VCaP (cell line): ENCODE results near the gene NIPSNAP3A.
"Not testable (repeated sequence)": the region's sequence is repeated elsewhere in the genome, so short reads cannot be mapped to it uniquely, and the experiment has no call there.

Experiments
- H3K27ac ChIP-seq: fragments of 450-650 bp; 2 replicates; pipeline ENCODE4 v1.5.1; 2017
- TF ChIP-seq, protein P1 (sequence below): fragments of 450-650 bp; conservative IDR thresholded peaks from 2 replicates; pipeline ENCODE4 v1.5.1; 2017; ENCODE audit warnings: mild to moderate bottlenecking, moderate library complexity

NIPSNAP3A gene

DNA sequence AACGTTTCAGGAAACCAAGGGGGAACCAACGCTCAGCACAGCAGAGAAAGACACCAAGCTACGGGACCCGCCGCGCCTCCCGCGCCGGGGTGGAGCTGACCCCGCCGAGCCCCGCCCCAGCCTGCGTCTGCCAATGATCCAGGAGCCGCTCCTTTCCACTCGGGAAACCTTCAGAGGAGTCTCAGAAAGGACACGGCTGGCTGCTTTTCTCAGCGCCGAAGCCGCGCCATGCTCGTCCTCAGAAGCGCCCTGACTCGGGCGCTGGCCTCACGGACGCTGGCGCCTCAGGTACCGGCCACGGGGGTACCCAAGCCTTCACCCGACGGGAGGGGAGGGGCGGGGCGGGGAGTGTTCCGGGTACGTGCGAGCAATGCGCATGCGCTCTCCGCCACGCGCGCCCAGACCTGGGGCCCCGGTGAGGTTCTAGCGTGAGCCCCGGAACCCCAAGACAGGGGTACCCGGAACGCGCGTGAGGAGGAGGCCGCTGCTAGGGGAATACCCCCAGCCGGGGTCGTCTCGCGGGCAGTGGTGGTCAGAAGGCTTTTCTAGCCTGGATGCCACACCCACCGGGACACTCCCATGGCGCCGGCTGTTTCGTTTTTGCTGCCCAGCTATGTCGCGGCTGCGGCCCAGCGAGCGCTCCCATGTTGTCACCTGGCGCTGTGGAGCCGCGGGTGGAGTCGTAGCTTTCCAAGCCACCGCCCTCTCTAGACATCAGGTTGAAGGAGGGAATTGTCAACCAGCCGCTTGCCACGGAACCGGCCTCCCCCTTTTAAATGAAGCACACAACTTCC lies at the start of gene NIPSNAP3A:
Gene NIPSNAP3A (plus strand): TSS at position 119 of the 794 bp plus-strand sequence. CDS start 110 bp downstream, at position 229.
- TF ChIP-seq, protein P1, sequence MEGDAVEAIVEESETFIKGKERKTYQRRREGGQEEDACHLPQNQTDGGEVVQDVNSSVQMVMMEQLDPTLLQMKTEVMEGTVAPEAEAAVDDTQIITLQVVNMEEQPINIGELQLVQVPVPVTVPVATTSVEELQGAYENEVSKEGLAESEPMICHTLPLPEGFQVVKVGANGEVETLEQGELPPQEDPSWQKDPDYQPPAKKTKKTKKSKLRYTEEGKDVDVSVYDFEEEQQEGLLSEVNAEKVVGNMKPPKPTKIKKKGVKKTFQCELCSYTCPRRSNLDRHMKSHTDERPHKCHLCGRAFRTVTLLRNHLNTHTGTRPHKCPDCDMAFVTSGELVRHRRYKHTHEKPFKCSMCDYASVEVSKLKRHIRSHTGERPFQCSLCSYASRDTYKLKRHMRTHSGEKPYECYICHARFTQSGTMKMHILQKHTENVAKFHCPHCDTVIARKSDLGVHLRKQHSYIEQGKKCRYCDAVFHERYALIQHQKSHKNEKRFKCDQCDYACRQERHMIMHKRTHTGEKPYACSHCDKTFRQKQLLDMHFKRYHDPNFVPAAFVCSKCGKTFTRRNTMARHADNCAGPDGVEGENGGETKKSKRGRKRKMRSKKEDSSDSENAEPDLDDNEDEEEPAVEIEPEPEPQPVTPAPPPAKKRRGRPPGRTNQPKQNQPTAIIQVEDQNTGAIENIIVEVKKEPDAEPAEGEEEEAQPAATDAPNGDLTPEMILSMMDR: no peak; the same call in 1 of the 2 replicates
- H3K27ac ChIP-seq: peak within 1 kb of the TSS; percentile 87

DNA sequence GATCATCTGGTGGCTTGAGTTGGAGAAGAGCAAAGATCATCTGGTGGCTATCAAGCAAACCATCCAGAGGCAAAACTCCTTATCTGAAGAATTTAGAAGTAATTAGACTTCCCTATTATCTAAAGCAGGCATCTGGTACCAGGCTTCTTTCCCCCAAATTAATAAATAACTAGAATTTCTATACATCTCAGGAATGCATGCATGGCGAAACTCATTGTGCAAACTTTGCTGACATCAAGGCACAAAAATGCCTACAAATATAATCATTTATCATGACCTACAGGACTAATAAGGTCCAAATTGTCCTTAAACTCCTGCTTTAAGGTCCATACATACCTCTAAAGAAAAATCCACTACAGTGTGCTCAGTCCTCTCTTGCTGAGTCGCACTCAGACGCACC lies 47.2 kb upstream of the NIPSNAP3A start:
- no peak overlapping the region for H3K27ac ChIP-seq
- TF ChIP-seq, protein P1: no peak

DNA sequence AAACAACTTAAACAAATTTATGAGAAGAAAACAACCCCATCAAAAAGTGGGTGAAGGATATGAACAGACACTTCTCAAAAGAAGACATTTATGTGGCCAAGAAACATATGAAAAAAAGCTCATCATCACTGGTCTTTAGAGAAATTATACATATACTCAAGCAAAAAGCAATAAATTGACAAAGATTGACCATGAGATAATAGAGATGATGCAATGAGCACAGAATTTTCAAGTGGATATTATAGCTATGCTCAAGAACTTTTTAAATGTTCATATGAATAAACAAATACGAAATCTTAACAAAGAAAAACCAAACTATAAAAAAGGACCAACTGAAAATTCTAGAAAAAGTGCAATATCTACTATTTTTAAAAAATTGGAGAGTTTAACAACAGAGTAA lies 38.7 kb upstream of the NIPSNAP3A start:
- not testable (repeated sequence) for H3K27ac ChIP-seq

DNA sequence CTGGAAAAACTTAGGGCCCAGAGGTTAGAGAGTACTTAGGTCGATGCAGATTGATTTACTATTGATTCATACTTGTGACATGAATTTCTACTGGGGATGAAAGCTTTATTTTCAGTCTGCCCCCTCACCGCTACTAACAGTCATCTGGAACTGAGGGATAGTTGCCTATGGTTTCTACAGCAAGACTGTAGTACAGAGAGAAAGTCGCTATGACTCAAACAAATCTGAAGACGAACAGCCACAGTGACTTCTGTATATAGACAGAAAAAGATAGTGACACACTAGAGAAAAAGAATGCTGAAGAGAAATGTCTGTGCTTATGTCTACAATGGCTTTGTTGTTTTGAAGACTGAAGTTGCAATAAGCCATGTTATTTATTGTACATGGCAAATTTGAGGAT lies 35.9 kb upstream of the NIPSNAP3A start:
- no peak overlapping the region for H3K27ac ChIP-seq
- TF ChIP-seq, protein P1: no peak

DNA sequence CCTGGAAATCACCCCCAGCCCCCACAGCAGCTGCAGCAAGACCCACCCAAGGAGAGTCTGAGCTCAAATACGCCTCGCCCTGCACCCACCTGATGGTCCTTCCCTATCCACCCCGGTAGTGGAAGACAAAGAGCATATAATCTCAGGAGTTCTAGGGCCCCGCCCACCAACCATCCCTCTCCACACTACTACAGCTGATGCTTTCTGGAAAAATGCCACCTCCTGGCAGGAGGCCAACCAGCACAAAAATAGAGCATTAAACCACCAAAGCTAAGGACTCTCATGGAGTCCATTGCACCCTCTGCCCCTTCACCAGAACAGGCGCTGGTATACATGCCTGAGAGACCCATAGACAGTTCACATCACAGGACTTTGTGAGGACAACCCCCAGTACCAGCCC lies 22.5 kb upstream of the NIPSNAP3A start:
- no peak overlapping the region for H3K27ac ChIP-seq
- TF ChIP-seq, protein P1: no peak

DNA sequence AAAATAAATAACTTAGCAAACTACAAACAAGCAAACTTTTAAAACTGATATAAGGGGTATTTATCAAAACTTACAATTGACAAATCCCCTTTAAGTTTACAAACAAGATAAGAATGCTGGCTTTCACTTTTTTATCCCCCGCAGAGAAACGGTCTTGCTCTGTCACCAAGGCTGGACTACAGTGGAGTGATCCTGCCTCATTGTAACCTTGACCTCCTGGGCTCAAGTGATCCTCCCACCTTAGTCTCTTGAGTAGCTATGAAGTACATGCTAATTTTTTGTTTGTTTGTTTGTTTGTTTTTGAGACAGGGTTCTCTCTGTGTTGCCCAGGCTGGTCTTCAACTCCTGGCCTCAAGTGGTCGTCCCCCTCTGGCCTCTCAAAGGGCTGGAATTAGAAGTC lies 9.0 kb upstream of the NIPSNAP3A start:
- TF ChIP-seq, protein P1: no peak
- H3K27ac ChIP-seq: no peak overlapping the region

DNA sequence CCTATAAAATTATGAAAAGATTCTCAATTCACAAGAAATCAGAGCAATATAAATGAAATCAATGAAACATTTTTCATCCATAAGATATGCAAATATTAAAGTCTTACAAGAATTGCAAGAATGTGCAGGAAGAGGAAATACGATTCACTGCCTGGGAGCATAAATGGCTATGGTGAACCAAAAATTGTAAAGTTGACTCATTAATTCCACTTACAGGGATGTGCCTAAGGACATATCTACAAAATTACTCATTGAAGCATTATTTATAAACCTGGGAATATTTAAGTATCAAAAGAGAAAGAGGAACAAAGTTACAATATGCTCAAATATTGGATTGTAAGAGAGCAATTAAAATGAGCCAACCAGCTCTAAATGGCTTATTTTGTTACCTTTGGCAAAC lies 6.9 kb upstream of the NIPSNAP3A start:
- 0 out of 2 replicates have a peak overlapping the region, but pooled peaks have one; percentile 4 for H3K27ac ChIP-seq
- TF ChIP-seq, protein P1: no peak

DNA sequence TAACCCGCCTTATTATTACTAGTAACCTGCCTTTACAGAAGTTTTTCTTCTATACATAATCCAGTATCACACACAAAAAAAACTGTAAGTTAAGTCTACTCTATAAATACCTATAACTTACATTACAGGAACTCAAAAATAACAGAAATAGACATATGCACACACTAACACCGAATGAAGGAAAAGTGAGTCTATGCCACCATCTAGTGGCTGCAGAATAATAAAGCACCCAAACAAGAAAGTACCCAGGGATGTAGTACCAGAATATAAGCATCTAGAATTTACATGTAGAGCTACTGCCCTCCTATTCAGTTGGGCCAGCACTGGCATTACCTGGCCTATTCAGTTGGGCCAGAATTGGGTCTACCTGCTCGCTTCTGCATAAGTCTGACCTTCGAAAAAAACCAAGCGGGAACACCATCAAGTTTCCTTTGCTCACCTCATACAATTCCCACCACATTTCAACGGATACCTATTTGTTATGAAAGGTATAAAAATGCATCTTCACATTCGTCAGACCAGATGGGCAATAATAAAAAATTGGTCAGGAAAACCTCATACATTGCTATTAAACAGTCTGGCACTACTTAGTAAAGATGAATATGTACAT lies 4.0 kb upstream of the NIPSNAP3A start:
- no peak overlapping the region for H3K27ac ChIP-seq
- TF ChIP-seq, protein P1: peak; percentile 76
